ENCODE measurements around the gene ETNPPL. TPM values are rescaled to one million over a fixed set of nuclear protein-coding genes. Genes with fewer than 3 reads are reported as not detected.

Gene ETNPPL
- polyA plus RNA-seq, 3 donors, result not detected

DNA sequence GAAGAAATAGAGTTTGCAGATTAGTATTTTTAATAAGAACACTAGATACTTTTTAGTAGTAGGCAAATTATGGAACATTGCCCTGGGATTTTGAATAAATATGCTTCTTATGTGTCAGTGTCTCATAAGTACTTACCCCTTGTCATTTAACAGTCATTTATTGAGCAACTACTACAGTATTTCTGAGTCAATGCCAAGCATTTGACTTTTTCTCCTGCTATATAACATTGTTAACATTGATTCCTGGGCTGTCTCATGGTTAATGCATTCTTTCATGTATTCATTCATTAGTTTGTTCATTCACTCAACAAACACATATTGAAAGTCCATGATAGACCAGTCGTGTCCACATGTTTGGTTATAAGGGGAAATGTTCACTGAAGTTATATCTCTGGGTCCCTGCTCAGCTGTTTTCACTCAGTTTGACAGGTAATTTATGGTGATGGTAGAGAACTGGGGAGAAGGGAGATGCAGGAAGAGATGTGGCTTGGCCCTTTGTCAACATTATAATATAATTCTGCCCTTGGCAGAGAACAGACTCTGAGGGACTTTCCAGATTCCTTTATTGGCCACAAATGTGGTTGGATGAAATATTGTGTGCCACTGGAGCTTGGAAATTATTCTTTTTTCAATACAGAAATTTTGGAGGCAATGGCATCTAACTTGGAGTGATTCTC, 62.6 kb downstream of the ETNPPL start:
- Mint-ChIP-seq H3K27me3 (ENCODE audit: low read depth in 3 of 3) (peaks cover 10 to 24% (median 10%) of the 10 kb centered on the region in 3 donors), H3K4me3 (no peak overlapping the region), H3K4me1 (no peaks in the 10 kb centered on the region), H3K36me3 (no peaks in the 10 kb centered on the region), H3K9me3 (peaks cover 0 to 4% (median 0%) of the 10 kb centered on the region in 7 donors), H3K27ac (no peak overlapping the region)
- Histone ChIP-seq H4K20me1 (ENCODE audit: insufficient read depth, low read length) (no peaks in the 10 kb centered on the region), H3K36me3 (replicated peaks in 1 of 2; ENCODE audit: control insufficient read depth in 1 of 2, insufficient read depth in 2 of 2, low read length in 2 of 2) (no peaks in the 10 kb centered on the region), H3K4me3 (replicated peaks in 1 of 3; ENCODE audit: low read depth in 2 of 3, low read length in 3 of 3) (no peak overlapping the region), H2AFZ (ENCODE audit: insufficient read depth, low read depth, low read length, poor library complexity, severe bottlenecking) (no peak overlapping the region), H3K9me3 (replicated peaks in 1 of 2; ENCODE audit: control insufficient read depth in 1 of 2, insufficient read depth in 1 of 2, low read length in 2 of 2) (no peaks in the 10 kb centered on the region), H3K27me3 (ENCODE audit: control insufficient read depth in 2 of 2, insufficient read depth in 2 of 2, low read length in 2 of 2) (peaks cover 8 to 12% of the 10 kb centered on the region in 2 donors), H3K27ac (ENCODE audit: low read depth in 1 of 2, low read length in 2 of 2) (no peak overlapping the region), H3K79me2 (ENCODE audit: insufficient read depth, low read length) (no peaks in the 10 kb centered on the region), H3K4me1 (ENCODE audit: control insufficient read depth in 1 of 2, insufficient read depth in 2 of 2, low read length in 2 of 2) (no peaks in the 10 kb centered on the region), H3K9ac (ENCODE audit: insufficient read depth, low read length, poor library complexity, severe bottlenecking) (no peak overlapping the region), H3K4me2 (replicated peaks; ENCODE audit: extremely low read depth, low read length, poor library complexity, severe bottlenecking) (no peak overlapping the region)
- no peak for DNase-seq
- intact Hi-C loops (cut with micrococcal nuclease), result no loop called here
- TF ChIP-seq, protein P1, sequence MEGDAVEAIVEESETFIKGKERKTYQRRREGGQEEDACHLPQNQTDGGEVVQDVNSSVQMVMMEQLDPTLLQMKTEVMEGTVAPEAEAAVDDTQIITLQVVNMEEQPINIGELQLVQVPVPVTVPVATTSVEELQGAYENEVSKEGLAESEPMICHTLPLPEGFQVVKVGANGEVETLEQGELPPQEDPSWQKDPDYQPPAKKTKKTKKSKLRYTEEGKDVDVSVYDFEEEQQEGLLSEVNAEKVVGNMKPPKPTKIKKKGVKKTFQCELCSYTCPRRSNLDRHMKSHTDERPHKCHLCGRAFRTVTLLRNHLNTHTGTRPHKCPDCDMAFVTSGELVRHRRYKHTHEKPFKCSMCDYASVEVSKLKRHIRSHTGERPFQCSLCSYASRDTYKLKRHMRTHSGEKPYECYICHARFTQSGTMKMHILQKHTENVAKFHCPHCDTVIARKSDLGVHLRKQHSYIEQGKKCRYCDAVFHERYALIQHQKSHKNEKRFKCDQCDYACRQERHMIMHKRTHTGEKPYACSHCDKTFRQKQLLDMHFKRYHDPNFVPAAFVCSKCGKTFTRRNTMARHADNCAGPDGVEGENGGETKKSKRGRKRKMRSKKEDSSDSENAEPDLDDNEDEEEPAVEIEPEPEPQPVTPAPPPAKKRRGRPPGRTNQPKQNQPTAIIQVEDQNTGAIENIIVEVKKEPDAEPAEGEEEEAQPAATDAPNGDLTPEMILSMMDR (IDR thresholded peaks at IDR 0.05), result no peak
- no CpG with 5 or more reads among the region's 1 CpG for WGBS (ENCODE audit: insufficient coverage)

DNA sequence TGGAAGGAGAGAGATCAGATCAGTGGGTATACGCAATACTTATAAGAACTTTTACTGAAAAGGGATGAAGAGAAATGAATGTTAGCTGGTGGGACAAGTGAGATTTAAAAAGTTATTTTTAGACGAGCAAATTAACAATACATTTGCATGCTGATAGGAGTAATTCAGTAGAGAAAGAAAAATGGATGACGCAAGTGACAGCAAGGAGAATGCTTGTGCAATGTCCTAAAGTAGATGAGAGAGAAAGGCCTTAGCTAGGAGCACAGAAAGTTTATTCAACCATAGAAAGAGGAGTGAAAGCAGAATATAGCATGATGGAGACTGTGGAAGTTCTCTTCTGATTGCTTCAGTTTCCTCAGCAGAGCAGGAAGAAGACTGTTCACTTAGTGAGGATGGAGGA, 66.7 kb downstream of the ETNPPL start:
- Histone ChIP-seq H3K4me2 (replicated peaks; ENCODE audit: extremely low read depth, low read length, poor library complexity, severe bottlenecking) (no peak overlapping the region), H3K27ac (ENCODE audit: low read depth in 1 of 2, low read length in 2 of 2) (no peak overlapping the region), H2AFZ (ENCODE audit: insufficient read depth, low read depth, low read length, poor library complexity, severe bottlenecking) (no peak overlapping the region), H3K4me1 (ENCODE audit: control insufficient read depth in 1 of 2, insufficient read depth in 2 of 2, low read length in 2 of 2) (no peaks in the 10 kb centered on the region), H3K36me3 (replicated peaks in 1 of 2; ENCODE audit: control insufficient read depth in 1 of 2, insufficient read depth in 2 of 2, low read length in 2 of 2) (no peaks in the 10 kb centered on the region), H3K9me3 (replicated peaks in 1 of 2; ENCODE audit: control insufficient read depth in 1 of 2, insufficient read depth in 1 of 2, low read length in 2 of 2) (no peaks in the 10 kb centered on the region), H4K20me1 (ENCODE audit: insufficient read depth, low read length) (no peaks in the 10 kb centered on the region), H3K4me3 (replicated peaks in 1 of 3; ENCODE audit: low read depth in 2 of 3, low read length in 3 of 3) (no peak overlapping the region), H3K27me3 (ENCODE audit: control insufficient read depth in 2 of 2, insufficient read depth in 2 of 2, low read length in 2 of 2) (peaks cover 4 to 12% of the 10 kb centered on the region in 2 donors), H3K9ac (ENCODE audit: insufficient read depth, low read length, poor library complexity, severe bottlenecking) (no peak overlapping the region), H3K79me2 (ENCODE audit: insufficient read depth, low read length) (no peaks in the 10 kb centered on the region)
- Mint-ChIP-seq H3K4me3 (no peak overlapping the region), H3K27ac (no peak overlapping the region), H3K4me1 (no peaks in the 10 kb centered on the region), H3K36me3 (no peaks in the 10 kb centered on the region), H3K9me3 (peaks cover 0 to 4% (median 0%) of the 10 kb centered on the region in 7 donors), H3K27me3 (ENCODE audit: low read depth in 3 of 3) (peaks cover 6 to 13% (median 10%) of the 10 kb centered on the region in 3 donors)
- DNase-seq, result no peak
- intact Hi-C loops (cut with micrococcal nuclease), result no loop called here
- WGBS (ENCODE audit: insufficient coverage), result 94% methylated on average over 2 of the region's 3 CpGs
- TF ChIP-seq, protein P1 (IDR thresholded peaks at IDR 0.05), result no peak

Measured in CD14-positive monocyte (primary cell).